ENCODE measurements around the gene BHLHA15.

Gene BHLHA15

GRCh38 chr7:98249106-98249505 is 37.9 kb downstream of the BHLHA15 start:
- no peak for TF ChIP-seq CTCF (IDR thresholded peaks at IDR 0.05; ENCODE audit: insufficient read depth, low read depth, low read length, missing control alignments)
- H3K4me3 ChIP-seq (ENCODE audit: low read length), result no peak overlapping the region
- no peak for DNase-seq (ENCODE audit: low read depth)

- H3K4me3 ChIP-seq (ENCODE audit: low read length), result peak overlapping the region; percentile 74
These were observed 39.5 kb downstream of the BHLHA15 start for GRCh38 chr7:98250789-98251188.

GRCh38 chr7:98251231-98251600 is 40.0 kb downstream of the BHLHA15 start:
- DNase-seq (ENCODE audit: low read depth), result no peak
- no peak for TF ChIP-seq CTCF (IDR thresholded peaks at IDR 0.05; ENCODE audit: insufficient read depth, low read depth, low read length, missing control alignments)
- H3K4me3 ChIP-seq (ENCODE audit: low read length), result peak overlapping the region; percentile 74

More at GRCh38 chr7:98250789-98251188, 39.5 kb downstream of the BHLHA15 start:
- TF ChIP-seq CTCF (IDR thresholded peaks at IDR 0.05; ENCODE audit: insufficient read depth, low read depth, low read length, missing control alignments), result no peak
- no peak for DNase-seq (ENCODE audit: low read depth)

- peak; percentile 91 for DNase-seq (ENCODE audit: low read depth)
- no peak for TF ChIP-seq CTCF (IDR thresholded peaks at IDR 0.05; ENCODE audit: insufficient read depth, low read depth, low read length, missing control alignments)
- H3K4me3 ChIP-seq (ENCODE audit: low read length), result peak within 1 kb of the TSS; percentile 74
These were observed 40.6 kb downstream of the BHLHA15 start, which contains the start of gene TECPR1 for GRCh38 chr7:98251601-98252424. TSS of gene TECPR1 (minus strand) at chr7:98252232. CDS start at chr7:98246146, 6,086 bp downstream.

- peak; percentile 19 for TF ChIP-seq CTCF (IDR thresholded peaks at IDR 0.05; ENCODE audit: insufficient read depth, low read depth, low read length, missing control alignments)
- H3K4me3 ChIP-seq (ENCODE audit: low read length), result peak overlapping the region; percentile 74
- DNase-seq (ENCODE audit: low read depth), result peak; percentile 10
These were observed 41.3 kb downstream of the BHLHA15 start for GRCh38 chr7:98252425-98253054.

- no peak for TF ChIP-seq CTCF (IDR thresholded peaks at IDR 0.05; ENCODE audit: insufficient read depth, low read depth, low read length, missing control alignments)
These were observed 43.3 kb downstream of the BHLHA15 start for GRCh38 chr7:98254516-98254915.

More at GRCh38 chr7:98254516-98254915, 43.3 kb downstream of the BHLHA15 start:
- no peak for DNase-seq (ENCODE audit: low read depth)
- no peak overlapping the region for H3K4me3 ChIP-seq (ENCODE audit: low read length)

Data from epithelial cell of esophagus (primary cell).